Osteoblast (primary cell): Measurements from ENCODE around the gene MAOA. TPM values are rescaled to one million over a fixed set of nuclear protein-coding genes. Genes with fewer than 3 reads are reported as not detected.

Experiments
- DNase-seq: peaks from one replicate; pipeline ENCODE4 v3.0.0; 2011; ENCODE audit warnings: low spot score, mixed read lengths; ENCODE audit not compliant: insufficient read length; ENCODE audit errors: missing footprints
- H2AFZ ChIP-seq: 2 replicates; pipeline ENCODE4 v1.6.0; 2011; ENCODE audit warnings: mild to moderate bottlenecking, low read length
- H3K27ac ChIP-seq: 2 replicates; pipeline ENCODE4 v1.5.1; 2011; ENCODE audit warnings: mild to moderate bottlenecking, low read depth, low read length, moderate library complexity
- H3K27me3 ChIP-seq: 2 replicates; pipeline ENCODE4 v1.6.0; 2012; ENCODE audit warnings: mild to moderate bottlenecking, control low read depth, inconsistent platforms, low read length, moderate library complexity; ENCODE audit not compliant: insufficient read depth
- H3K36me3 ChIP-seq: 2 replicates; pipeline ENCODE4 v1.5.1; 2011; ENCODE audit warnings: mild to moderate bottlenecking, low read length, control low read depth, moderate library complexity; ENCODE audit not compliant: insufficient read depth
- H3K4me1 ChIP-seq: 2 replicates; pipeline ENCODE4 v1.5.1; 2011; ENCODE audit warnings: mild to moderate bottlenecking, low read length, control low read depth, moderate library complexity; ENCODE audit not compliant: insufficient read depth
- H3K4me2 ChIP-seq: 2 replicates; pipeline ENCODE4 v1.6.0; 2011; ENCODE audit warnings: mild to moderate bottlenecking, low read length; ENCODE audit not compliant: insufficient read depth
- H3K4me3 ChIP-seq: fragments of 200-600 bp; sonication (generic); 3 replicates; pipeline ENCODE4 v1.5.1; 2012; ENCODE audit warnings: mild to moderate bottlenecking, low read length, inconsistent platforms; ENCODE audit not compliant: insufficient read depth
- H3K79me2 ChIP-seq: 2 replicates; pipeline ENCODE4 v1.6.0; 2012; ENCODE audit warnings: mild to moderate bottlenecking, low read length, control low read depth, inconsistent platforms; ENCODE audit not compliant: insufficient read depth
- H3K9me3 ChIP-seq: 2 replicates; pipeline ENCODE4 v1.5.1; 2011; ENCODE audit warnings: low read depth, low read length, control low read depth
- H4K20me1 ChIP-seq: 2 replicates; pipeline ENCODE4 v1.6.0; 2012; ENCODE audit warnings: mild to moderate bottlenecking, low read length, control low read depth; ENCODE audit not compliant: insufficient read depth
- total RNA-seq: library from RNA; depleted of rRNA; stranded (reverse); fragments of >200 nt; gene quantifications from 2 replicates; pipeline ENCODE4 v1.2.3, GENCODE V29; 2012
- TF ChIP-seq, protein P1 (sequence below): IDR thresholded peaks from 2 replicates; pipeline ENCODE4 v1.5.1; 2011; ENCODE audit warnings: mild to moderate bottlenecking, low read depth, low read length, moderate library complexity; ENCODE audit errors: extremely low read depth

The MAOA gene
- total RNA-seq, 1 donor = 5.8 TPM

DNA sequence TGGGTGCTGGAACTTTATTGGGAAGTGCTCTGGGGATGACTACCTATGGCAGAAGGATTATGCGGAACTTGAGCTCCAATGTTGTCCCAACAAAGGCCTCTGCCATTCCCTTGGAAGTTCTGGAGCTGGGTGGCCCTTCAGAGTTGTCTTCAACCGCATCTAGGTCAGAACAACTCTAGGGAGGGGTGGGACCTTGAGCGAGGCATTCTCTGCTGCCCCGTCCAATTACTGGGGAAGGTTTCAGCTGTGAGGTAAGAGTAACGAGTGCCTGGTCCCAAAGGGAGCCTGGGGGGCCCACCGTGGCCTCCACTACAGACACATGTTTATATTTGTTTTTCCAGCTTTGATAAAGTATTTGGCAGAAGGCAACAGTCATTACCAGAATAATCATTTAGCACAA, 79.4 kb downstream of the MAOA start:
- Histone ChIP-seq H3K27ac (no peak overlapping the region), H3K79me2 (no peaks in the 10 kb centered on the region), H3K4me1 (no peaks in the 10 kb centered on the region), H3K27me3 (peaks cover 4% of the 10 kb centered on the region), H3K9me3 (no peaks in the 10 kb centered on the region), H3K36me3 (no peaks in the 10 kb centered on the region), H2AFZ (no peak overlapping the region), H3K4me2 (no peak overlapping the region), H3K4me3 (no peak overlapping the region), H4K20me1 (no peaks in the 10 kb centered on the region)
- no peak for DNase-seq
- TF ChIP-seq, protein P1, sequence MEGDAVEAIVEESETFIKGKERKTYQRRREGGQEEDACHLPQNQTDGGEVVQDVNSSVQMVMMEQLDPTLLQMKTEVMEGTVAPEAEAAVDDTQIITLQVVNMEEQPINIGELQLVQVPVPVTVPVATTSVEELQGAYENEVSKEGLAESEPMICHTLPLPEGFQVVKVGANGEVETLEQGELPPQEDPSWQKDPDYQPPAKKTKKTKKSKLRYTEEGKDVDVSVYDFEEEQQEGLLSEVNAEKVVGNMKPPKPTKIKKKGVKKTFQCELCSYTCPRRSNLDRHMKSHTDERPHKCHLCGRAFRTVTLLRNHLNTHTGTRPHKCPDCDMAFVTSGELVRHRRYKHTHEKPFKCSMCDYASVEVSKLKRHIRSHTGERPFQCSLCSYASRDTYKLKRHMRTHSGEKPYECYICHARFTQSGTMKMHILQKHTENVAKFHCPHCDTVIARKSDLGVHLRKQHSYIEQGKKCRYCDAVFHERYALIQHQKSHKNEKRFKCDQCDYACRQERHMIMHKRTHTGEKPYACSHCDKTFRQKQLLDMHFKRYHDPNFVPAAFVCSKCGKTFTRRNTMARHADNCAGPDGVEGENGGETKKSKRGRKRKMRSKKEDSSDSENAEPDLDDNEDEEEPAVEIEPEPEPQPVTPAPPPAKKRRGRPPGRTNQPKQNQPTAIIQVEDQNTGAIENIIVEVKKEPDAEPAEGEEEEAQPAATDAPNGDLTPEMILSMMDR = no peak

DNA sequence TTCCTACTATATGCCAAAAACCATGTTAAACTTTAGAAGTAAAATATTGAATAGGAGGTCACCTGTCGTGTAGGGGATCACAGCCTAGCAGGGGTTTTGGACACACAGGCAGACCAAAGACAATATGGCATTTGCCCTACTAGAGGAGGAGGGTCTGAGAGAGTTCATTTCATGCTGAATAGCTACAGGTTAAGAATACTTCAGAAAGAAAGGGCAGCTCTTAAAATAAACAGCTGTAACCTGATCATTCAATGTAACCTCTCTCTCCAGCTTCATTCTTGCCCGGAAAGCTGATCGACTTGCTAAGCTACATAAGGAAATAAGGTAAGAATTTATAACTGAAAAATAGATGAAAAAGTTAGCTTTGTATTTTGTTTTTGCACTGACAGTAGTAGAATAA, 79.9 kb downstream of the MAOA start:
- peaks cover 4% of the 10 kb centered on the region for H3K27me3 ChIP-seq
- no peak overlapping the region for H2AFZ ChIP-seq
- DNase-seq = no peak
- no peaks in the 10 kb centered on the region for H4K20me1 ChIP-seq
- H3K4me3 ChIP-seq = no peak overlapping the region
- no peaks in the 10 kb centered on the region for H3K79me2 ChIP-seq
- H3K36me3 ChIP-seq = no peaks in the 10 kb centered on the region
- no peak overlapping the region for H3K27ac ChIP-seq
- TF ChIP-seq, protein P1 = no peak
- H3K4me2 ChIP-seq = no peak overlapping the region
- no peaks in the 10 kb centered on the region for H3K4me1 ChIP-seq
- no peaks in the 10 kb centered on the region for H3K9me3 ChIP-seq

DNA sequence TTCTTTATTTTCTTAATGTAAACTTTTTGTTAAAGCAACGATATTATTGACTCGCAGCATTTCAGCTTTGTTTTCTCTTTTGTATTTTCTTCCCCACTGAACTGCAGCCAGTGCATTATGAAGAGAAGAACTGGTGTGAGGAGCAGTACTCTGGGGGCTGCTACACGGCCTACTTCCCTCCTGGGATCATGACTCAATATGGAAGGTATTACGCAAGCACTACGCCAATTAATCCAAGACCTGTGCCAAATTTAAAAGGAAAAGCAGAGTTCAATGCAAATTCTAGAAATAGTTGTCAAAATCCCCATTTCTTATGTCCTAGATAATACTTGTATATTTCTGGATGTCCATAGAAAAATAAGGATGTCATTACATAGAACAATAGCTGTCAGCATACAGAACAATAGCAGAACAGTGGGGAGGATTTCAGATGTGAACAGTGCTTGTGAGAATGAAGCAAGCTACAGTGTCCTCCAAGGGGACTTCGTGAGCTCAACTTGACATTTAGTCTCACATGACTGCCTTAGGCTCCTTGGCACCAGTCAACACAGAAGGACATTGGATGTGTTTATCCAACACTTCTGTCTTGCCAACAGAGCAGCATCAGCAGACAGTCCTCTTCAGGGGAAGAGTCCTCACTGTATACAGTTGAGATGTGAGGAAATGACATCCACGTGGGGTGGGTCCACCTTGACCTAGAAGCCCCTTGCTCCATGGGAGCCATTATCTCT, 85.9 kb downstream of the MAOA start:
- TF ChIP-seq, protein P1 = no peak
- no peaks in the 10 kb centered on the region for H3K9me3 ChIP-seq
- DNase-seq = peak; percentile 13

DNA sequence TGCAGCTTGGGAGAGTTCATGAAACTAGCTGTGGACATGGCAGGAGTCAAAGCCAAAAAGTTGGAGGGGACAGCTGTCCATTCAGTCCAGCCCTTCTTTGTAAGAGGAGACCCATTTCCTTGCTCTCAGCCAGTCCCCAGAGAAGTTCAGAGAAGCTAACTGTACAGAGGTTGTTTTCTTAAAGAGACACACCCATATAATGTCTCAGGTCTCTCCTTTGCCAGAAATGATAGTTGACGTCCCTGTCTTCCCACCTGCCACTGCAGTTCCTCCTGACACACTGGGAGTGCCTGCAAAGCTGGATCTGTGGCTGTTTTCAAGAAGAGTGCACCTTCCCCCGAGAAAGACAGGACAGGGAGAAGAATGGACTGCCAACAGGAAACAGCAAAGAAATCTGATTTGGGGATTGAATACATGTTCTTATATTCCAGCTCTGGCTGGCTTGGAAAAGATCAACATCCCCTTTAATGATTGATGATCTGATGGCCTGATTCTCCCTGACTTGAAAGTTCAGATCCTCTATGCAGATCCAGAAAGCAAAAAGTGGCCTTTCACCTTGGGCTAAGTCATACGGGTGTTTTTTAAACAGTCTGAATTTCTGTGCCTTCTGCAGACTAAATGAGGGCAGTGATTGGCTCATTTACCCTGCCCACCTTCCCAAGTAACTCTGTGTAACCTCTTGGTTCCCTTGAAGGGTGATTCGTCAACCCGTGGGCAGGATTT, 87.2 kb downstream of the MAOA start:
- TF ChIP-seq, protein P1 = no peak
- Histone ChIP-seq H2AFZ (no peak overlapping the region), H3K27ac (no peak overlapping the region), H3K36me3 (no peaks in the 10 kb centered on the region), H4K20me1 (no peaks in the 10 kb centered on the region), H3K4me3 (no peak overlapping the region), H3K4me1 (no peaks in the 10 kb centered on the region), H3K27me3 (peaks cover 10% of the 10 kb centered on the region), H3K79me2 (no peaks in the 10 kb centered on the region), H3K9me3 (no peaks in the 10 kb centered on the region), H3K4me2 (no peak overlapping the region)
- DNase-seq = no peak

More for the DNA sequence above, 85.9 kb downstream of the MAOA start:
- Histone ChIP-seq H3K4me1 (no peaks in the 10 kb centered on the region), H2AFZ (no peak overlapping the region), H3K27ac (no peak overlapping the region), H3K79me2 (no peaks in the 10 kb centered on the region), H4K20me1 (no peaks in the 10 kb centered on the region), H3K4me3 (no peak overlapping the region), H3K27me3 (peaks cover 13% of the 10 kb centered on the region), H3K4me2 (no peak overlapping the region), H3K36me3 (no peaks in the 10 kb centered on the region)
